Measurements from ENCODE around the gene STK11IP.

DNA sequence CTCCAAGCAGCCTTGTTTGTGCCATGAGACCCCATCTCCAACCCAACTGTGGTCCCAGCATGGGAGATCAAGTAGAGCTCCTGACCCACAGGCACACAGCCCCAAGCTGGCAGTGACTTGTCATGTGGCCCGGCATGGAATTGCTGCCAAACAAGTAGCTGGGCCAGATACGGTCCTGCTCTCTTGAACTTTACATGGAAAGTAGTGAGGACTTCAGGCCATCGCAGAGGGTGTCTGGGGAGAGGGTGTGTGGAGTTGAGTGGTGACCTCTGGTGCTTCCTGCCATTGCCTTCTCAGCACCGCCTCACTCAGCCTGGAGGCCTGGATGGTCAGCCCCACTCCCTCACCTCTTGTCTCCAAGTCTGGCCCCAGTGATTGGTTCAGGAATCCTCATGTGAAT is 18.9 kb downstream of the STK11IP start:
- TF ChIP-seq CTCF (IDR thresholded peaks at IDR 0.05) (no peak), POLR2A (IDR thresholded peaks at IDR 0.05) (no peak)
